GM12875 (cell line): Measurements from ENCODE around the gene RBM4.

ENCODE experiments used
- H3K4me3 ChIP-seq: one replicate; pipeline ENCODE4 v1.5.1; 2011; ENCODE audit warnings: low read depth, low read length, control low read depth
- CTCF ChIP-seq: IDR thresholded peaks from 2 replicates; pipeline ENCODE4 v1.5.1; 2011; ENCODE audit warnings: low read depth, mild to moderate bottlenecking, control low read depth, inconsistent platforms, low read length, moderate library complexity, borderline replicate concordance; ENCODE audit not compliant: insufficient read depth

The RBM4 gene

DNA sequence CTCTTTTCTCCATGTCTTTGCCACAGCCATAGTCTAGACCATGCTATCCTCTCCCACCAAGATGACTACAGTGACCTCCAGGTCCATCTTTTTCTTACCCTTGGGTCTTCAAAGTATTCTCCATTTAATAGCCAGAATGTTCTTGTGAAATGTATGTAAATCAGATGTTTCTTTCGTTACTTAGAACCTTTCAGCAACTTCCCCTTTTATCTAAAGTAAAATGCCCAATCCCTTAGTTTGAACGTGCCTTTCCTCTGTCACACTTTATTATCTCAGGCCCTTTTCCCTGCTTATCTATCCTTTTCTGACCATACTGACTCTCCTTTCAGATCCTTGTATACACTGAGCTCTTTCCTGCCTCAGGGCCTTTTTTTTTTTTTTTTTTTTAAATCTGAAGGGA is 21.3 kb downstream of the RBM4 start:
- no peak for TF ChIP-seq CTCF
- no peak overlapping the region for H3K4me3 ChIP-seq

- no peak overlapping the region for H3K4me3 ChIP-seq
- TF ChIP-seq CTCF, result no peak
These were observed 25.3 kb downstream of the RBM4 start for GRCh38 chr11:66663741-66664296.

GRCh38 chr11:66665369-66665768 is 26.9 kb downstream of the RBM4 start:
- no peak for TF ChIP-seq CTCF
- no peak overlapping the region for H3K4me3 ChIP-seq

DNA sequence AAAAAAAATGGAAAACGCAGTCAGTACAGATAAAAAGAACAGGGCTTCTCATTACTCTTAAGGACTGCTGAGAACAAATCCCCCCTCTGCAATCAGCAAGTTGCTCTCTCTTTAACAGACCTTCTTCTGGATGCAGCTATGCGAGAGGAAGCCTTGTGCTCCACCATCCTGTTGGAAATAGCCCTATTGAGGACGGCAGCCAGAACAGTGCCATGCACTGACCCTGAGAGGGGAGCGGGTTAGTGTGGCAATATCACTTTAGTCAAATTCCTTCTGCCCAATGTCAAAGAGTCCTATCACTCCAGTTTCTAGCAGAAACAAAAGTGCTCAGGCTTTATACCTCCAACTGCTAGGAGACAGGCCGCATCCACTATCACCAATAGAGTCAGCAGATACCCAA is 32.3 kb downstream of the RBM4 start:
- TF ChIP-seq CTCF, result no peak
- no peak overlapping the region for H3K4me3 ChIP-seq

- TF ChIP-seq CTCF, result no peak
- H3K4me3 ChIP-seq, result no peak overlapping the region
These were observed 36.6 kb downstream of the RBM4 start for GRCh38 chr11:66674964-66675602.

- no peak overlapping the region for H3K4me3 ChIP-seq
- TF ChIP-seq CTCF, result no peak
These were observed 37.9 kb downstream of the RBM4 start for GRCh38 chr11:66676282-66676919.
